Transverse colon (tissue), 3 donors: Measurements from ENCODE around the gene TRPM2.

ENCODE experiments used
- CTCF ChIP-seq, 5 experiments: fragments of 200-600 bp in 3 of 5; fragments of 450-650 bp in 2 of 5; sonication (generic) in 3 of 5; IDR thresholded peaks; 1 replicate in 2 of 5; 2 replicates in 3 of 5; pipeline ENCODE4 v1.5.1; 2016 to 2017; ENCODE audit warnings: antibody characterized with exemption in 5 of 5, inconsistent platforms in 3 of 5, mild to moderate bottlenecking in 2 of 5, moderate library complexity in 1 of 5
- EP300 ChIP-seq: sonication (generic); formaldehyde crosslinking; IDR thresholded peaks from one replicate; pipeline ENCODE4 v1.6.1; 2017; ENCODE audit warnings: antibody characterized with exemption, low read depth
- POLR2A ChIP-seq: fragments of 450-650 bp; IDR thresholded peaks from one replicate; pipeline ENCODE4 v1.6.1; 2016; ENCODE audit warnings: antibody characterized with exemption, mild to moderate bottlenecking, moderate library complexity

- no peak for TF ChIP-seq CTCF (IDR thresholded peaks at IDR 0.05)
- TF ChIP-seq POLR2A = no peak
- TF ChIP-seq EP300 = no peak
These were observed 105.7 kb downstream of the TRPM2 start for GRCh38 chr21:44458971-44459711.
